GM18502 (cell line): Measurements from ENCODE around the gene TMBIM4.

Source experiments
- ATAC-seq: cut with Tn5 transposase; IDR thresholded peaks from one replicate; pipeline ENCODE4 v1.9.1; 2021; ENCODE audit warnings: mild to moderate bottlenecking; ENCODE audit not compliant: unreplicated experiment, poor library complexity

TMBIM4 gene

GRCh38 chr12:66107451-66107915, 62.3 kb downstream of the TMBIM4 start:
- ATAC-seq: peak; percentile 98

- ATAC-seq: no peak
Measured at GRCh38 chr12:66103016-66103913, 66.5 kb downstream of the TMBIM4 start.

DNA sequence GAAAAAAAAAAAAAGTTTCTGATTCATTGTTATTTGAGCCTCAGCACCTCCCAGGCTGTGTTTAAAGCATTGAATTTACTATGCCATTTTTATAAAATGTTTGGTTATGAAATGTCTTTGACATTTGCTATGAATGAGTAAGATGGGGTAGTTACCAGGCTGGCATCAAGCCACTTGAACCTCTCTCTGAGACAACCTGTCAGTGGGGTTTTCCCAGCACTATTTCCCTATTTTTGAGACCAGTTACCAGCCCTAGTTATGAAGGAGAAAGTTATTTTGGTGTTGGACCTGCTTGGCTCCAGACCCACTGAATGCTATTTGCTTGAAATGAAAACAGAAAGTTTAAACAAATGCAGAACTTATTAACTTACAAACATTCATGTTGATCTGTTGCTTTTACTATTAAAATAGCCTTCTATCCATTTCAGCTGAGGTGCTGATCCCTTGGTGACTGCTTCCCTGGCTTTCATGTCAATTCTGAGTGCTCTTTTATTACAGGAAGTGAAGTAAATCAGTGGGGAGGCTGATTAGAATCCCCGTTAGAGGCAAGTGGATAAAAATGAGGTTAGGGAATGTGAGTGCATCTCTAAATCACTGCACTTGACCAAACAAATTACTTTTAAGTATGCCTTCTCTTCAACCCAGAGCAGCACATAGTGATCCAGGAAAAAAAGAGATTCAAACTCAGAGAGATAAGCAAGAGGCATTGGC, 77.1 kb downstream of the TMBIM4 start:
- ATAC-seq: peak; percentile 78

DNA sequence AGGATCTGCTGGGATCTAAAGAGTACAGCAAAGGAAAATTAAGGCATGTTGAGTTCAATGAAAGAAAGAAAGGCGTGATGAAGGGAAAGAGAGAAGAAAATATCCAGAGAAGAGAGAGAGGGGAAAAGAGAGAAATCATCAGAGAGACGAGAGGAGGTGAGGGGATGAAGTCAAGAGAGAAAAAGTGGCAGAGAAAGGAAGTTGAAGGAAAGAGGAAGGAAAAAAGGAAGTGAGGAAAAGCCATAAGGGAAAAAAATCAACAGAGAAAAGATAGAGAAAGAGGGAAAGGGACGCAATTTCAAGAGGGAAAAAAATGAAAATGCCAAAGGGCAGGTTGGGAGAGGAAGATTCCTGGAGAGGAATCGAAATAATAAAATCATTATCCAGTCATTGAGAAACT, 79.6 kb downstream of the TMBIM4 start:
- ATAC-seq: no peak

- ATAC-seq: peak; percentile 76
Measured at GRCh38 chr12:66087365-66087943, 82.3 kb downstream of the TMBIM4 start.

DNA sequence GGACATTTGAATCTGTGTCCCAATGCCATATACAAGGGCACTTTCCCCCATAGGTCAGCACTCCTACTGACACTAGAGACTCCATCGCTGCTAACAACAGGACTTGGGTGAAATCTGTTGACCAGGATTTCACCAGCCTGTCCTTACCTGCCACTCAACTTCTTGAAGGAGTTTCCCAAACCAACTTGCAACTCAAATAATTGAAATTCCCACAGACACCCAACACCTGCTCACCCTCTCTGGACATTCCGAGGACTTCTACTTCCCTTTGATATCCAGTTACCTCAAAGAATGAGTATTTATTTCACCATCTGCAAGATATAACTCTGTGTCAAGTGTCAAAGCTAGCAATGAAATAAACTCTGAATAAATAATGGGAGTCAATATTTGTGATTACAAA, 83.8 kb downstream of the TMBIM4 start:
- no peak for ATAC-seq
